NOMO-1 treated with dmso at 0.1 percent for 144 hours (cell line): ENCODE results near the gene ARID3C.

Source experiments
- DNase-seq: peaks from one replicate; lab custom pipeline; 2025; ENCODE audit not compliant: unreplicated experiment; lab: John Stamatoyannopoulos, UW

The ARID3C gene

GRCh38 chr9:34577400-34578240 is 51.2 kb downstream of the ARID3C start:
- DNase-seq: no peak

- no peak for DNase-seq
Observed at GRCh38 chr9:34576597-34577399, 52.1 kb downstream of the ARID3C start.

GRCh38 chr9:34575862-34576596 is 52.8 kb downstream of the ARID3C start:
- DNase-seq: no peak

- DNase-seq: no peak
Observed at GRCh38 chr9:34575241-34575640, 53.6 kb downstream of the ARID3C start.

- DNase-seq: no peak
Observed at GRCh38 chr9:34574571-34574970, 54.3 kb downstream of the ARID3C start.

- no peak for DNase-seq
Observed at GRCh38 chr9:34573599-34574325, 55.1 kb downstream of the ARID3C start.

GRCh38 chr9:34572628-34573027 is 56.2 kb downstream of the ARID3C start:
- DNase-seq: no peak

GRCh38 chr9:34572092-34572491 is 56.8 kb downstream of the ARID3C start:
- no peak for DNase-seq

GRCh38 chr9:34571481-34571810 is 57.4 kb downstream of the ARID3C start:
- no peak for DNase-seq
